GM18907 (cell line): ENCODE measurements around the gene HOOK2.
"Not testable (repeated sequence)": the region's sequence is repeated elsewhere in the genome, so short reads cannot be mapped to it uniquely, and the experiment has no call there.

Experiments
- ATAC-seq: cut with Tn5 transposase; IDR thresholded peaks from one replicate; pipeline ENCODE4 v1.9.1; 2021; ENCODE audit warnings: mild to moderate bottlenecking, moderate library complexity; ENCODE audit not compliant: unreplicated experiment

Gene HOOK2

DNA sequence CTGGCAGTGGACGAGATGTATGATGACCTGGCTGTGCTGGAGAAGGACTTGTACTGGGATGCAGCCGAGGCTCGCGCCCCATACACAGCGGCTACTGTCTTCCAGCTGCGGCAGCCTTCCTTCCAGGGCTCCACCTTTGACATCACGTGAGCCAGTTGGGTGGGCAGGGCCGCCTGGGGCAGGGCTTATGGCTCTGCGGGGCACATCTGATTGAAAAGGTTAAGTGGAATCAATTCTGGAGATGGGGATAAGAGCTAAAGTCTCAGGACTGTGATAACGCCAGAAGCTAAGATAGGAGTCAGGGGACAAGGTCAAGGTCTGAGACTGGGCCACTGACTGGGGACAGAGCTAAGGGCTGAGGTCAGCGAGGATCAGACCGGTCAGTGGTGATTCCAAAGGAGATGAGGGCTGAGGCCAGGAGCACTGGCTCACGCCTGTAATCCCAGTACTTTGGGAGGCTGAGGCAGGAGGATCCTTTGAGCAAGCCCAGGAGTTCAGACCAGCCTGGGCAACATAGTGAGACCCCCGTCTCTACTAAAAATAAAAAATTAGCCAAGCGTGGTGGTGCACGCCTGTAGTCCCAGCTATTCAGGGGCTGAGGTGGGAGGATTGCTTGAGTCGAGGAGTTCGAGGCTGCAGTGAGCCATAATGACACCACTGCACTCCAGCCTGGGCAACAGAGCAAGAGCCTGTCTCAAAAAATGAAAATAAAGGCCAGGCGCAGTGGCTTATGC is 19.0 kb downstream of the HOOK2 start:
- no peak for ATAC-seq

DNA sequence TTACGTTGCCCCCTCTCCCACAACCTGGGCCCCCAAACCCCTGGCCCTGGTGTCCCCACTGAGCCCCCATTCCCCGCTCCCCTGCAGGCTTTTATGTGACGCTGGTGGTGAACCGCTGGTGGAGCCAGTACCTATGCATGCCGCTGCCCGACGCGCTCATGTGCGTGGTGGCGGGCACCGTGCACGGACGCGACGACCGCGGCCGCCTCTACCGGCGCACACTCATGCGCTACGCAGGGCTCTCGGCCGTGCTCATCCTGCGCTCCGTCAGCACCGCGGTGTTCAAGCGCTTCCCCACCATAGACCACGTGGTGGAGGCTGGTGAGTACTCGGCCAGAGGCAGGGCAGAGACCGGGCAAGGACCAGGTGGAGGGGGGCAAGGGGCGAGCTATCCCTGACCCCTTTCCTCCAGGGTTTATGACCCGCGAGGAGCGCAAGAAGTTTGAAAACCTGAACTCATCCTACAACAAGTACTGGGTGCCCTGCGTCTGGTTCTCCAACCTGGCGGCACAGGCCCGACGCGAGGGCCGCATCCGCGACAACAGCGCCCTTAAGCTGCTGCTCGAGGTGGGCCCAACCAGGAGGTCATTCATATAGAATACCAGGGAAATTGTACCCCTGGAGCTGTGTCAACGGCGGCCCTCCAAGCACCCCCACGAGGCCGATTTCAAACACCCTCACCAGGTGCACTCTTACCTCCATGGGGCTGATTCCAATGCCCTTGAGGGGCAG is 20.7 kb downstream of the HOOK2 start:
- no peak for ATAC-seq

DNA sequence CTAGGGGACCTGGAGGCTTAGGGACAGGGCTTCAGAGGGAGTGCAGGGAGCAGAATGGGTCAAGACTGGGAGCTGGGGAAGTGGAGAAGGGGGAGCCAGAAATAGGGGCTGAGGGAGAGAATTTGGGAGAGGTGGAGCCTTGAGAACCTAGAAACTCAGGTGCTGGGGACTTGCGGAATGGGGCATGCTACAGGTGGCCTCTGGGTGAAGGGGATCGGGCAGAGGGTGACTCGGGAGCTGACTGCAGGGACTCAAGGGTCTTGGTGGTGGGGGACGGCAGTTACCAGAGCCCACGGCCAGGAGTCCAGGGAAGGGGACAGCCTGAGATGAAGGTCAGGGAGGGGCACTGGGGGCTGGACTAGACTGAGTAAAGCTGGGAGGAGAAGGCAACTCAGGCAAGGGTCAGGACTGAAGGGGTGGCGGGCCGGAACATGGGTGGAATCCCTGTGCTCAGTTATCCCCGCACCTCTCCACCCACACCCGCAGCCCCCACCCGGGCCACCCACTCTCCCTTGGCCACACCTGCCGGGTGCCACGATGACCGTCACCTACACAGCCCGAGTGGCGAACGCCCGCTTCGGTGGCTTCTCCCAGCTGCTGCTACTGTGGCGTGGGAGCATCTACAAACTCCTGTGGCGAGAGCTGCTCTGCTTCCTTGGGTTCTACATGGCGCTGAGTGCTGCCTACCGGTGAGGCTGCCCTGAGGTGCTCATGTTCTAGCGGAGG is 23.1 kb downstream of the HOOK2 start:
- ATAC-seq, result no peak

DNA sequence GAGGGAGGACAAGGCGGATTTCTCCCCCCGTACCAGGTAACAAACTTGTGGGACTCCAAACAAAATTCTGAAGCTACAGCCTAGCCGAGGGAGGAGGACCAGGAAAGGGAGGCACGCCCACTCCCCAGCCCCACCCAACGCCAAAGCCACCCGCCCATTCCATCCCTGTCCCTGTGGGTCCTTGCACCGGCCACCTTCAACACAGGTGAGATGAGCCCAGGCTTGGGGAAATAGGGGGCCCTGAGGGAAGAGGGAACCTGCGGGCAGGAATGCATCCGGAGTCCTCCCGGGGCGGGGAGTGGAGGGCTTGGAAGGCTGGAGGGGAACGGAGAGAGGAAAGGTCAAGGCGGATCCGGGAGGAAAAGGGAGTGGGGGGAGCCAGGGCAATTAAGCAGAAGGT is 23.7 kb downstream of the HOOK2 start, which contains the start of gene BEST2:
Gene BEST2 (plus strand): TSS at position 157 of the 400 bp plus-strand sequence. CDS start 802 bp downstream, outside the sequence.
- no peak for ATAC-seq

DNA sequence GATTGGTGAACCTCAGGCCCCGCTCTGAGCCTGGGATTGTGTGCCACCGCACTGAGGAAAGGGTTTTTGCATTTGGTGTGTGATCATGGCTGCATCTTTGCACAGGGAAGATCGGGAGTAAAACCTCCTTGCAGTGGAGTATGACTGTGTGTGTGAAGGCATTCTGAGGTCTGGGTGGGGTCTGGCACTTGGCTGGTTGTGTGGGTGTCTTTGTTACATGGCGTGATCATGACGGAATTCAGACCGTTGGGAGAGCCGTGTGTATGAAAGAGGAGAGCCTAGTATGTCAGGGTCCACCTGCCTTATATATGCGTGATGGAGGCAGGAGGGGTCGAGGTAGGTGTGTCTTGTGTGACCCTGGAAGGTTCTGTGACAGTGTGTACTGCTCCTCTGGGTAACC is 24.5 kb downstream of the HOOK2 start:
- ATAC-seq, result no peak

DNA sequence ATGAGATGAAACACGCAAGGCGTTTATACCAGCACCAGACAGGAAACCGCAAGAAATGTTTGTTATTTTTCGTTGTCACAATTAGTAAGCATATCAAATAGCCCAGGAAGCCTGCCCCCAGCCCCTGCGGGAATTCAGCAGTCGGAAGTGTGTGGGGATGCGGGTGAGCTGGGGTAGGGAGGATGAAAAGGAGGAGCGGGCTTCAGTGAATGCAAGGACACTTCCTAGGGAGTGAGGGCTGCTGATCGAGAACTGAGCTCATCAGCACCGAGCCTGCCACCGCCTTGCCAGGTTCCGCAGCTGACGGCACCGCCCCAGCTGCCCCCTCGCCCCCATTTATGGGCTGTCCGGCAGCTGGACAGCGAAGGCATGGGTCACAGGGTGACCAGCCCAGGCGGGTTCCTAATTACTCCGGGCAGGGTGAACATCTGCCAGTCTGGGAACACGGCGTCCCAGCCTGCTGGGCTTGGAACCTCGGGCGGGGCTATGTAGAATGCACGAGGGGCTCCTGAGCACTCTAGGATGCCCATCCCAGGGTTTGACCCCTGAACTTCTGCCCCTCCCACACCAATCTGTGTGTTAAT is 25.3 kb downstream of the HOOK2 start:
- ATAC-seq, result no peak

DNA sequence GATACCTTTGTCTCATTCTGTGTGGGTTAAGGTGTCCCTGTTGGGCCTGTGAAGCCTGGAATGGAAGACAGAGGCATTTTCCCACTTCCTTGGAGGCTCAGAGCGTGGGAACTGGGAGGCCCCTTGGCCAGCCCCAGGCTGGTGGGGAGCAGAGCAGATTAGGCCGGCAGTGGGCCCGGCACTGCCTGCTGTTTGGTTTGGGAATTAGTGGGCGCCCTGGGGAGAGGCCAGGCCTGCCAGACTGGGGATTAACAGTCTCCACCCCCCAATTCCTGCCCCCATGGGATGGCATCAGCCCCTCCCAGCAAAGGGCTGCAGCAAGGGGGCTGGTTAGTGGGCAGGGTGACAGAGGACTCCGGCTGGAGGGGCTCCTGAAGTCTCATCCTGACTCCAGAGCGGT is 26.9 kb downstream of the HOOK2 start:
- ATAC-seq, result no peak

DNA sequence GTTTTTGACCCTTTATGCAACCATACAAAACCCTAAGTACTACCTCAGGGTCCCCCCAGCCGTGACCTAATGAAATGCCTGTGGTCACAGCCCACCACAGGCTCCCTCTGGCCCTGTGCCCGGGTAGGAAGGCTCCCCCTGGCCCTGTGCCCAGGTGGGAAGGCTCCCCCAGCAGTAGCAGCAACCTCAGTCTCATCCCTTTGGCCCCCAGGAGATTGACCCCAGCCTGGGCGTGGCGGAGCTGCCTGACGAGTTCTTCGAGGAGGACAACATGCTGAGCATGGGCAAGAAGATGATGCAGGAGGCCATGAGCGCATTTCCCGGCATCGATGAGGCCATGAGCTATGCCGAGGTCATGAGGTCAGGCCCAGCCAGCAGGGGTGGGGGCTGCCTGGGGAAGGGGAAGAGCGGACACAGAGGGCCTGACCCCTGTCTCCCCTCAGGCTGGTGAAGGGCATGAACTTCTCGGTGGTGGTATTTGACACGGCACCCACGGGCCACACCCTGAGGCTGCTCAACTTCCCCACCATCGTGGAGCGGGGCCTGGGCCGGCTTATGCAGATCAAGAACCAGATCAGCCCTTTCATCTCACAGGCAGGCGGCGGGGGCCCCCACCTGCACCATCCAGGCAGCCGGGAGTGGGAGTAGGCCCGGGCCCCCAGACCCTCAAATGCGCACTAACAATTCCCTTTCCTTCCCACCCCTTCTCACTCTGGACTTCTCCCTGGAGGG is 30.0 kb downstream of the HOOK2 start:
- no peak for ATAC-seq

DNA sequence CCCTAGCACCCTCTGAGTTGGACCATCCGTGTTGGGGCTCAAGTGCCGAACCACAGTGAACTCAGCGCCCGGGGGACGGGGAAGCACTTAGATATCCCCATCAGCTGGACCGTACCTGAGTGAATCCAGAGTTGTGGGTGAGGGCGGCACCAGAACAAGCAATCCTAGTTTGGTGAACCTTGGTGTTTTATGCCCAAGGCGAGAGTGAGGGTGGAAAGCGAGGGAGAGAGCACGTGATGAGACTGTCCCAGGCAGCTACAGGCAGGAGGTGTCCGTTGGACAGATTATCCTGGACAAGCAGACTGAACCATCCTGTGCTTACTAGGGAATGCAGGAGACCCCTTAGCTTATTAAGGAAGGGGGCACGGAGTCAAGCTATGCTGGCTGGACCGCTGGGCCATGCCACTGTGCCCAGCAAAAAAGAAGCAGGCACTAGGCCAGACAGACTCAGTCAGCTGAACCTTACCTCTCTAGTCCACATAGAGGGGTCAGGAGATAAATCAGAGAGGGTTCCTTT is 37.5 kb downstream of the HOOK2 start:
- no peak for ATAC-seq

DNA sequence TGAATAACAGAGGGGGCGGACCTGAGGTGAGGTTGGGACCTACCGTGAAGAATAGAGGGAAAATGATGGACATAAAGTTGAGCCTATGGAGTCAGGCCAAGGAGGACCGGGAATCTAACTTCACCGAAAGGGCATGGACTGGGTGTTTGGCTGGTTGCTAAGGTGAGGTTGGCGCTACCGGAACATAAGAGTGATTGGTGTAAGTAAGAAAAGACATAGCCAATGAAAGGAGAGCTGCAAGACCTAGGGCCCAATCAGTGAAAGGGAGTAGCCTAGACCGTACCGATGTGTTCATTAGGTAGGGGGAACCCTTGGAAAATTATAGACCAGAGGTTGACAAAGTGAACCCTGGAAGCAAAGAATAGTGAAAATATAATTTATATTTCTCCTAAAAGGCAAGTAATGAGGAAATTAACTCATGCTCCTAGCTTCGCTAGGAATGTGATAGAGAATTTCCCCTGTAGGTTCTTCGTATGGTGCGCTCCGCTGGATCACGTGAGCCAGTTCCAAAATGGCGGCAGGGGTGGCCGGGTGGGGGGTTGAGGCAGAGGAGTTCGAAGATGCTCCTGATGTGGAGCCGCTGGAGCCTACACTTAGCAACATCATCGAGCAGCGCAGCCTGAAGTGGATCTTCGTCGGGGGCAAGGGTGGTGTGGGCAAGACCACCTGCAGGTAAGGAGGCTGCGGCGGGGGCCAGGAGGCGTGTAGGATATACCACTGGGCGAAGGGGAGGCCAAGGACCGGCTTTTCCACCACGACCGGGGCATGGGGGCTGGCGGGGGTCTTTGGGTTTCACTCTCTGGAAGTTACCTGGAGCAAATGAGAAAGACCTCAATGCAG is 38.1 kb downstream of the HOOK2 start, which contains the start of gene GET3:
Gene GET3 (plus strand): TSS at position 503 of the 840 bp plus-strand sequence. CDS start 9 bp downstream, at position 512.
- peak; percentile 77 for ATAC-seq

DNA sequence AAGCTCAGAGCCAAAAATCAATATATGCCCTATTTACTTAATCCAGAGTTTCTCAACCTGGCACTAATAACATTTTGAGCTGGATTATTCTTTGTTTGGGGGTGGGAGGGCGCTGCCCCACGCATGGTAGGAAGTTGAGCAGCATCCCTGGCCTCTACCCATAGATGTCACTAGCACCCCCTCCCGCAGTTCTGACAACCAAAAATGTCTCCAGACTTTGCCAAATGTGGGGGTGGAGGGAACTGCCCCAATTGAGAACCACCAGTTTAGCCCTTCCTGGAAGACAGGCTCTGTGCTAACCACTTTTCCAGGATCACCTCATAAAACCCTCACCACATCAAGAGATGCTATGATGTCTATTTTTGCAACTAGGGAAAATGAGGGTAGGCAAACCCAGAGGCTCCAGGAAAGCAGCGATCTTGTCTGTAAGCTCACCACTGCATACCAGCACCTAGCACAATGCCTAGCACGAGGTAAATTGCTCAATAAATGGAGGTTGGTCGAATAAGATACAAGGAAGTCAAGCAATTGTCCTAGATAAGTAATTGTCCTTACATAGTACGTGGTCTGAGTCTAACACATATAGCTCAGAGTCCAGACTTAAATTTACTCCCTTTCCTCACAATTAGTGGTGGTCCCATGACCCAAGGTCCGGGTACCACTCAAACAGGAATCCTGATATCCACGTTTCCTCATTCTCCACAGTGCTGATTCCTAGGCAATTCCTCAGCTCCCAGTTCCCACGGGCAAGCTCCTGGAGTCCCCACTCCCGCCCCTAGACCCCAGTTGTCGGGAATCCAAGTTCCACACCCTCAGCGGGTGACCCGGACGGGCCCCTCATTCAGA is 41.8 kb downstream of the HOOK2 start:
- no peak for ATAC-seq

DNA sequence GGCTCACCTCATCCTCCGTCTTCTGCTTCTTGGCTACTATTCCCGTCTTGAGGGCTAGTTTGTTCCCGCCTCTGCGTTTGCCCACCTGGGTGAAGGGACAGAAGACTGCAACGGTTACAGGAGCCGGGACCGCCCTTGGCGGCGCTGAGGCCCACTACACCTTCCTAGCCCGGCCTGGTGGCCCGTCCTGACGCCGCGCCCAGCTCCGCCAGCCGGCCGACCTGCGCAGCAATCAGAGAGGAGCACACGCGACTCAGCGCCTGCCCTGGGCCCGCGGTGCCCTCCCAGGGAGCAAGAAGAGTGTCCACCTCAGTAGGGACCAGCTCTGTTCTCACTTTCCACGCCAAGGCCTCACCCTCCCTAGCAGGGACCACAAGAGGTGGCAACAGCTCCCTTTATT is 44.0 kb downstream of the HOOK2 start:
- no peak for ATAC-seq

DNA sequence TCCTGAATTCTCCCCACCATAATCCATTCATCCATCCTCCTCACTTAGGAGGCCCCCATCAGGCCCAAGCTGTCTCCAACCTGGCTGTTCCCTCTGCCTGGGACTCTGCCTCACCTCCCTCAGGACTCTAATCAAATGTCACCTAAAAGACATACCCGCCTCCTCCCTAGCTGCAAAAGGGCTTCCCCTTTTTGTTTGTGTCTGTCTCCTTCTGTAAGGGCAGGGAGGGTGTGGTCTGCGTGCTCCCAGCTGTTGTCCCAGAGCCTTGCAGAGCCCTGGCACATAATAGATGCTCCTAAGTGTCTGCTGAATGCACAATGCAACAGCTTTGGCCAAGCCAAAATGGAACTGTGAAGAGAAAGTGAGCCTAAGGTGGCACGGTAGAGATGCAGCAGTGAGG is 45.3 kb downstream of the HOOK2 start:
- no peak for ATAC-seq

DNA sequence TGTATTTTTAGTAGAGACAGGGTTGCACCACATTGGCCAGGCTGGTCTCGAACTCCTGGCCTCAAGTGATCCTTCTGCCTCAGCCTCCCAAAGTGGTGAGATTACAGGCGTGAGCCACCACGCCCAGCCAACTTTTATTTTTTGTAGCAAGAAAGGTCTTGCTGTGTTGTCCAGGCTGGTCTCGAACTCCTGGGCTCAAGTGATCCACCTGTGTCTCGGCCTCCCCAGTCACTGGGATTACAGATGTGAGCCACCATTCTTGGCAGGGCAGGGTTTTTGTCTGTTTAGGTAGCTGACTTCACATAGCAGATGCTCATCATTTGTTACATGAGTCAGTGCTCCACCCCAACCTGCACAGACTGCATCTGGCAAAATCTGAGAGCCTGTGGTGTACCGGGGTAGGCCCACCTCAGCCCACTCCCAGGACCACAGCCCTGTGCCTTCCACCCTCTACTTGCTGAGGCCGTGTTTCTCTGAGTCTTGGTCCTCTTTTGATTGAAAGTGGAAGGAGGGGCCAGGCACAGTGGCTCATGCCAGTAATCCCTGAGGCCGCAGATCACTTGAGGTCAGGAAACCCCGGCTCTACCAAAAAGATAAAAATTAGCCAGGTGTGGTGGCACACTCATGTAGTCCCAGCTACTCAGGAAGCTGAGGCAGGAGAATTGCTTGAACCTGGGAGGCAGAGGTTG is 47.5 kb downstream of the HOOK2 start:
- ATAC-seq, result no peak

DNA sequence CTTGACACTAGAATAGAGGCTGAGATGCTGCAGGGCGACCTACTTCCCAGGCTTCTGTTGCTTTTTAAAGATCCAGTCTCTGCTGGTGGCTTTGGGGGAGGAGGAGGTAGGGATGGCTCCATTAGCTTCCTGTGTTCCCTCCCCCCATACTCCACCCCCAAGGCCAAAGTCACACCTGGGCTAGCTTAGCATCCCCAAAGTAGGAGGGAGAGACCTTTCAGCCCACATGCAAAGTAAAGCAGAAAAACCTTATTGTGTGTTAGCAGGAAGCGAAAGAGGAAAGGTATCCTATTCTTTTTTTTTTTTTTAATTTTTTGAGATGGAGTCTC is 48.4 kb downstream of the HOOK2 start:
- no peak for ATAC-seq

DNA sequence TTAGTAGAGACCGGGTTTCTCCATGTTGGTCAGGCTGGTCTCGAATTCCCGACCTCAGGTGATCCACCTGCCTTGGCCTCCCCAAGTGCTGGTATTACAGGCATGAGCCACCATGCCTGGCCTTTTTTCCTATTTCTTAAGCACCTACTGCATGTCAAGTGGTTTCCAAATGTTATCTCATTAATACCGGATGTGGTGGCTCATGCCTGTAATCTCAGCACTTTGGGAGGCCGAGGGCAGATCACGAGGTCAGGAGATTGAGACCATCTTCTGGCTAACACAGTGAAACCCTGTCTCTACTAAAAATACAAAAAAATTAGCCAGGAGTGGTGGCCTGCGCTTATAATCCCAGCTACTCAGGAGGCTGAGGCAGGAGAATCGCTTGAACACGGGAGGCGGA is 49.7 kb downstream of the HOOK2 start:
- not testable (repeated sequence) for ATAC-seq

DNA sequence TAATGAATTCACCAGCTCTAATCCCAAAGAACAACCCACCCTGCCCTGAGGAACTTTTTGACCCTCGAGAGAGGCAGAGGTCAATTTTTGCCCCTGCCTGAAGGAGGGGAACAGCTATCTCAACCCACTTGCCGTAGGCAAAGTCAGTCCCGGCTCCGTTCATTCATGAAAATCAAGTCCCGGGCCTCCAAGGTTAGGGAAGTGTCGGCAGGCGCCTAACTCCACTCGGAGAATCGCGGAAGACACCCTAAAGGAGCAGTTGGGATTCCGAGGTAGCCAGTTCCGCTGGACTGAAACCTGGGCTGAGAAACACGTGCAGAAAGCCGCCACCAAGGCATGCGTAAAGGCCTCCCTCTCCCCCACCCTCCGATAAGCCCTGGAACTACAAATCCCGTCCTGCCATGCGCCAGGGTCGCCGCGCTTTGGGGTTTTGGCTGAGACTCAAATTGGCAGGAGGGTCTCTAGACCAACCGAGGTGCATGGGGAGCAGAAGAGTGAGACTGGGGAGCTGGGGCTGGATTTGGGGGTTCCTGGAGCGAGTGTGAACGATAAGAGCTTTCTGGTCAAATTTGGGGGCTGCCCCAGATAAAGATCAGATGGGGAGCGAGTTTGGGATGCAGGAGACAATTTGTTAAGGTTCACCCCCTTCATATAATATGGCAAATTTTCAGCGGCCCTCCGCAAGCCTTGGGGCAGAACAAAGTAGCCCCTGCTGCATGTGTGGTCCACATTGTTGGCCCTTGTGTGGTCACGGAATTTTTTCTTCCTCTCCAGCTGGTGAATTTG is 51.5 kb downstream of the HOOK2 start, which contains the start of gene TNPO2:
Gene TNPO2 (minus strand): TSS at position 292 of the 786 bp plus-strand sequence. CDS start 2,955 bp downstream, outside the sequence.
- no peak for ATAC-seq
